ENCODE results near the gene ZNF276. TPM values are rescaled to one million over a fixed set of nuclear protein-coding genes. Genes with fewer than 3 reads are reported as not detected.

ZNF276 gene
- total RNA-seq, 2 donors from 2014 or later, result 25.0 to 34.1 TPM

DNA sequence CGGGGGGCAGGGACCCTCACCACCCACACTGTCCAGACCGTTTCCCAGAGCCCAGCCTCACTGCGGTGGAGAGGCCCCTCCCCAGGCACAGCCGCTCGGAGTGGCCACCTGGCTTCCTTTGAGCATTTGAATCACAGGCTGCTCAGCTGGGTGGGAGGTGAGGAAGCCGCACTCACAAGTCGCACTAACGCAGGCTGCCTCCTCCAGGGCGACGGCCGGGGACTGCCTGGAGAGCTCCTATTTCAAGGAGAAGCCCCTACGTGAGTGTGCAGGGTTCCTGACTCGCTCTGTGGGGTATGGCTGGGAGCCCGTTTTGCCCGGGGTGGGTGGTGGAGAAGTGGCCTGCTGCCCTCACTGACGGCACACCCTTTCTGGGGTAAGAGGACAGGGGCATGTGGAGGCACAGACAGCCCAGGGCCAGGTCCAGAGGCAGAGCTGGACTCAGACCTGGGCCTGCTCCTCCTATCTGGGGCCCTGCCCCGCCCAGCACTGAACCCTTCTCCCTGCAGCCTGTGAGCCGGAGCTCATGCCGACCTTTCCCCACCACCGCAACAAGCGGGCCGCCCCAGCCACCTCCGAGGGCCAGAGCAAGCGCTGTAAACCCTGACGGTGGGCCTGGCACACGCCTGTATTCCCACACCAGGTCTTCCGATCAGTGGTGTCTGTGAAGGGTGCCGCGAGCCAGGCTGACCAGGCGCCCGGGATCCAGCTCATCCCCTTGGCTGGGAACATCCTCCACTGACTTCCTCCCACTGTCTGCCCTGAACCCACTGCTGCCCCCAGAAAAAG, 26.1 kb upstream of the ZNF276 start:
- Histone ChIP-seq H3K27me3 (replicated peaks; ENCODE audit: insufficient read depth) (no peaks in the 10 kb centered on the region), H3K9me3 (no peaks in the 10 kb centered on the region), H3K4me3 (no peak overlapping the region), H3K4me1 (ENCODE audit: control insufficient read depth in 1 of 2, low read depth in 2 of 2) (peaks cover 3 to 6% of the 10 kb centered on the region in 2 donors), H3K27ac (no peak overlapping the region), H3K36me3 (peaks cover 14% of the 10 kb centered on the region)
- DNase-seq (ENCODE audit: low spot score), result no peak
- TF ChIP-seq, protein P1, sequence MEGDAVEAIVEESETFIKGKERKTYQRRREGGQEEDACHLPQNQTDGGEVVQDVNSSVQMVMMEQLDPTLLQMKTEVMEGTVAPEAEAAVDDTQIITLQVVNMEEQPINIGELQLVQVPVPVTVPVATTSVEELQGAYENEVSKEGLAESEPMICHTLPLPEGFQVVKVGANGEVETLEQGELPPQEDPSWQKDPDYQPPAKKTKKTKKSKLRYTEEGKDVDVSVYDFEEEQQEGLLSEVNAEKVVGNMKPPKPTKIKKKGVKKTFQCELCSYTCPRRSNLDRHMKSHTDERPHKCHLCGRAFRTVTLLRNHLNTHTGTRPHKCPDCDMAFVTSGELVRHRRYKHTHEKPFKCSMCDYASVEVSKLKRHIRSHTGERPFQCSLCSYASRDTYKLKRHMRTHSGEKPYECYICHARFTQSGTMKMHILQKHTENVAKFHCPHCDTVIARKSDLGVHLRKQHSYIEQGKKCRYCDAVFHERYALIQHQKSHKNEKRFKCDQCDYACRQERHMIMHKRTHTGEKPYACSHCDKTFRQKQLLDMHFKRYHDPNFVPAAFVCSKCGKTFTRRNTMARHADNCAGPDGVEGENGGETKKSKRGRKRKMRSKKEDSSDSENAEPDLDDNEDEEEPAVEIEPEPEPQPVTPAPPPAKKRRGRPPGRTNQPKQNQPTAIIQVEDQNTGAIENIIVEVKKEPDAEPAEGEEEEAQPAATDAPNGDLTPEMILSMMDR (IDR thresholded peaks at IDR 0.05), result no peak
- no peak for ATAC-seq (ENCODE audit: insufficient number of reproducible peaks, low FRiP score, low read depth)

DNA sequence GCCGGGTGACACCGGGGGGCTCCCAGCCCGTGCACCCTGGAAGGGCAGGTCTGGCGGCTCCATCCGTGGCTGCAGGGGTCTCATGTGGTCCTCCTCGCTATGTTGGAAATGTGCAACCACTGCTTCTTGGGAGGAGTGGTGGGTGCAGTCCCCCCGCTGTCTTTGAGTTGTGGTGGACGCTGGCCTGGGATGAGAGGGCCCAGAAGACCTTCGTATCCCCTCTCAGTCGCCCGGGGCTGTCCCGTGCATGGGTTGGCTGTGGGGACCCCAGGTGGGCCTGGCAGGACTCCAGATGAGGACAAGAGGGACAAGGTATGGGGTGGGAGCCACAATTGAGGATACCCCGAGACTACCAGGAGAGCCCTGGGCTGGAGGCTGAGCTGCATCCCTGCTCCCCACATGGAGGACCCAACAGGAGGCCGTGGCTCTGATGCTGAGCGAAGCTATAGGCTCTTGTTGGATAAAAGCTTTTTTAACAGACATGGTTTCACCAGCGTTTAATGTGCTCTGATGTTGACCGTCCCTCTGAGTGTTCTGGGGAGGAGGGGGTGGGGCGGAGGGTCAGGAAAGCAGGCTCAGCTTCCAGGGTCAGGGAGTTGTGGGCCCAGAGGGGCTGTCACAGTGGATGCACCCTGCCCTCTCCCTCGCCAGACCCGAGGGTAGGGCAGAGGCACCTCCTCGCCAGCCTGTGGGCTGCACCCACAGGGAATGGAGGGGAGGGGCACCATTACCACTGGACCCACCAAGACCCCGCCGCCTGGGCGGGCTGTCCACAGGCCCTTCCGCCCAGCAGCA, 25.3 kb upstream of the ZNF276 start:
- TF ChIP-seq, protein P1 (IDR thresholded peaks at IDR 0.05), result no peak
- Histone ChIP-seq H3K4me1 (ENCODE audit: control insufficient read depth in 1 of 2, low read depth in 2 of 2) (peaks cover 9 to 13% of the 10 kb centered on the region in 2 donors), H3K27me3 (replicated peaks; ENCODE audit: insufficient read depth) (no peaks in the 10 kb centered on the region), H3K27ac (no peak overlapping the region), H3K9me3 (no peaks in the 10 kb centered on the region), H3K4me3 (no peak overlapping the region), H3K36me3 (peaks cover 13% of the 10 kb centered on the region)
- DNase-seq (ENCODE audit: low spot score) (no peak), ATAC-seq (ENCODE audit: insufficient number of reproducible peaks, low FRiP score, low read depth) (no peak)

DNA sequence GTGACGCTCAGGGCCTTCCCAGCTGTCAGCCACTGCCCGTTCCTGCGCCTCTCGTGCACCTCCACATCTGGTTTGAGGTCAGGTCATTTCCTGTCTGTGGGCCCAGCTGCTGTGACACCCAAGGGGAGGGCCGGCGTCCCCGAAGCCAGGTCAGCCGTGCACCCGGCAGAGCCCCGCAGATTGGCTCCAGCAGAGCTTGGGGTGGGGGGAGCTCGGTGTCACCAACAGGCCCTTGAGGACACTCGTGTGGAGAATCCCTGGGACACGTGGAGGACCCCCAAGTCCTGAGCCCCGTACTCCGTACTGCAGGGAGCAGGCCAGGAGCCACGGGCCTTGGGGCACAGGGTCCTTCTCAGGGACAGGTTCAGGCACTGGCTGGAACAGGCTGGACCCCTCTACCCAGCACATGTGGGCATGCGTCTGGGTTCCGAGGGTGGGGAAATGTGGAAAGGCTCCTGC, 24.6 kb upstream of the ZNF276 start:
- DNase-seq (ENCODE audit: low spot score) (no peak), ATAC-seq (ENCODE audit: insufficient number of reproducible peaks, low FRiP score, low read depth) (no peak)
- peaks cover 9 to 15% of the 10 kb centered on the region in 2 donors for H3K4me1 ChIP-seq (ENCODE audit: control insufficient read depth in 1 of 2, low read depth in 2 of 2)
- H3K4me3 ChIP-seq, result no peak overlapping the region
- H3K27ac ChIP-seq, result no peak overlapping the region
- TF ChIP-seq, protein P1 (IDR thresholded peaks at IDR 0.05), result no peak
- no peaks in the 10 kb centered on the region for H3K9me3 ChIP-seq
- peaks cover 8% of the 10 kb centered on the region for H3K36me3 ChIP-seq
- no peaks in the 10 kb centered on the region for H3K27me3 ChIP-seq (replicated peaks; ENCODE audit: insufficient read depth)

DNA sequence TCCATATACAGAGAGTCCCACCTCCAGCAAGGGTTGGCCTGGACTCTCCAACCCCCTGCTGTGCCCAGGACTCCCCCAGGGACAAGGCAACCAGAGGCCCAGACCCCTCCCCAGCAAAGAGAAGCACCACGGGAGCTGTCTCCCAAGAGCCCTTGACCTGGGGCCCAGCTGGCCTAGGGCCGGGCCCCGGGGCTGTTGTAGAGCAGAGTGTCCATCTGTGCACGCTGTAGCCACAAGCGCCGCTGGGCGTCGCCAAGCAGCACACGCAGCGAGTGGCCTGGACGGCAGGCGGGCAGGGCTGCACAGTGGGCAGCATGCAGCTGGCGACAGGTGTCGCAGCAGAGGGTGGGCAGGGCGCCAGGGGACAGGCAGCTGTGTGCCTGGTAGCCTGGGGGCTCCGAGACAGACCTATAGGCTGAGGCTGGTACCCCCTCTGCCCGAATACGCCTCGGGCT, 24.1 kb upstream of the ZNF276 start:
- no peak overlapping the region for H3K4me3 ChIP-seq
- H3K4me1 ChIP-seq (ENCODE audit: control insufficient read depth in 1 of 2, low read depth in 2 of 2), result peaks cover 9 to 20% of the 10 kb centered on the region in 2 donors
- DNase-seq (ENCODE audit: low spot score) (no peak), ATAC-seq (ENCODE audit: insufficient number of reproducible peaks, low FRiP score, low read depth) (no peak)
- H3K27ac ChIP-seq, result no peak overlapping the region
- no peaks in the 10 kb centered on the region for H3K27me3 ChIP-seq (replicated peaks; ENCODE audit: insufficient read depth)
- no peaks in the 10 kb centered on the region for H3K9me3 ChIP-seq
- H3K36me3 ChIP-seq, result peaks cover 5% of the 10 kb centered on the region
- TF ChIP-seq, protein P1 (IDR thresholded peaks at IDR 0.05), result no peak
